Stomach smooth muscle (tissue), 2 donors: ENCODE results near the gene SLC52A3.

Experiments used
- H3K27ac ChIP-seq: one replicate; pipeline ENCODE4 v1.7.0; 2013; ENCODE audit warnings: mild to moderate bottlenecking, low read length, inconsistent platforms
- H3K27me3 ChIP-seq, 2 donors: one replicate each; pipeline ENCODE4 v1.7.0; 2013; ENCODE audit warnings: low read length in 2 of 2; ENCODE audit not compliant: insufficient read depth in 2 of 2, control insufficient read depth in 1 of 2
- H3K36me3 ChIP-seq, 2 donors: one replicate each; pipeline ENCODE4 v1.7.0; 2013; ENCODE audit warnings: low read length in 2 of 2; ENCODE audit not compliant: control insufficient read depth in 2 of 2, insufficient read depth in 2 of 2
- H3K4me1 ChIP-seq: one replicate; pipeline ENCODE4 v1.7.0; 2013; ENCODE audit warnings: low read length; ENCODE audit not compliant: control insufficient read depth, insufficient read depth
- H3K4me3 ChIP-seq, 2 donors: one replicate each; pipeline ENCODE4 v1.7.0; 2013; ENCODE audit warnings: low read length in 2 of 2
- H3K9ac ChIP-seq, 2 donors: one replicate each; pipeline ENCODE4 v1.7.0; 2013; ENCODE audit warnings: low read length in 2 of 2, mild to moderate bottlenecking in 1 of 2
- H3K9me3 ChIP-seq, 2 donors: one replicate each; pipeline ENCODE4 v1.7.0; 2013; ENCODE audit warnings: low read length in 2 of 2; ENCODE audit not compliant: control insufficient read depth in 2 of 2
- donor health status: healthy.
- donor health status: Pancreatic carcinoma.

The SLC52A3 gene

DNA sequence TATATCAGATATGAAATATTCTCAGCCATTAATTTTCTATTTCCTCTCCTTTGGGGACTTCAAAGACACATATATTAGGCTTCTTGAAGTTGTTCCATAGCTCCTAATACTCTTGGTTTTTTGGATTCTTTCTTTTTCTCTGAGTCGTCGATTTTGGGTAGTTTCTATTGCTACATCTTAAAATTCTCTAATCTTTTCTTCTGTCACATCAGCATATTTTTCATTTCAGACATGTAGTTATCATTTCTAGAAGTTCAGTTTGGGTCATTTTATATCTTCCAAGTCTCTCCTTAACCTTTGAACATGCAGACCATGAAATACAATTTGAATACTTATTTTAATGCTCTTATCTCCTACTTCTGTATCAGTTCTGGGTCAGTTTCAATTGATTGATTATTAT is 53.8 kb downstream of the SLC52A3 start:
- peaks cover 19 to 23% of the 10 kb centered on the region in 2 donors for H3K27me3 ChIP-seq
- H3K4me1 ChIP-seq, result no peaks in the 10 kb centered on the region
- peaks cover 4 to 7% of the 10 kb centered on the region in 2 donors for H3K9me3 ChIP-seq
- H3K36me3 ChIP-seq, result no peaks in the 10 kb centered on the region
- no peak overlapping the region for H3K4me3 ChIP-seq
- H3K9ac ChIP-seq, result no peak overlapping the region
- H3K27ac ChIP-seq, result no peak overlapping the region

DNA sequence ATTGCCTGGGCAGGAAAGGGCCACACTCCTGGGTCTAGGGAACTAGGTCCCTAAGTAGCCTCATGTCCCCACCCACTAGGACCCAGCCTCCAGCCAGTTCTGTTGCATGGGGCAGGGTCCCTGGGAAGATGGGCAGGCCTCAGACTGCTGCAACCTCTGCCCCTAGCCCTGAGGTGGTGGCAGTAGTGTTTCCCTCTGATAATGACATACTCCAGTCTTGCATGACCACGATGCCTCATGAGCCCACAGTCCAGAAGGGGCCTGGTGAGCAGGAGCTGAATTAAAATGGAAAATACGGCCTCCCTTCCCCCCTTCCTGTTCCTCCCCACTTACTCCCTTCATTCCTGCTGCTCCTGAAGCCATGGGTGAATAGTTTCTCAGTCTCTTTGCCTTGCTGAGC is 56.7 kb downstream of the SLC52A3 start:
- Histone ChIP-seq H3K9me3 (peaks cover 13 to 14% of the 10 kb centered on the region in 2 donors), H3K27me3 (peaks cover 29% of the 10 kb centered on the region in 2 donors), H3K27ac (no peak overlapping the region), H3K36me3 (no peaks in the 10 kb centered on the region), H3K4me3 (no peak overlapping the region), H3K9ac (no peak overlapping the region), H3K4me1 (no peaks in the 10 kb centered on the region)

DNA sequence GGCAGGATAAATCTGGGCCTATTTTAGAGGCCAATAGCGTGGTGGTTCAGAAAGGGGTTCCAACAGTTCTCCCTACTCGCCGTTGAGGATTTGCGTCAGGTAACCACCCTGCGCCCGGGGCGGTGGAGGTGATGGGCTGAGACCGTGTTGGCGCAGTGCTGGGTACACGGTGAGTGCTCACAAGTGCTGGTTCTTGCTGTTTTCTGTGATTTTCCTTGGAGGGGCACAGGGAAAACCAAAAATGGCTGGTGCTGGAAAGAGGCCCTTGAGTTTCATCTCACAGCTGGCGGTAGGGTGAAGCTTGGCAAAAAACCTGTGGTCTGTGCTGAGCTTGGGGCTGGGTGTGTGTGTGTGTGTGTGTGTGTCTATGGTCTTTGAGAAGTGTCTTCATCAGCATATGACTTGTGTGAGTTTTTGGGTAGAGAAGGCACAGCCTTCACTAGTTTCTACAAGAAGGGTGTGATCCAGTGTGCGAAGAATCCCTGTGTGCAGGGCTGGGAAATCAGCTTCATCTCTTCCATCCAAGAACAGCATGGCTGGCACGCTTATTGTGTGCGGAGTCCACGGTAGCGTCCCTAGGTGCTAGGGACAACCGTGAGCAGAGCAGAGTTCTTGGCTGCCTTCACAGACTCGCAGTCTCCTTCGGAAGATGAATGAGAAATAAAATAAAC is 57.4 kb downstream of the SLC52A3 start:
- Histone ChIP-seq H3K9me3 (peaks cover 13 to 14% of the 10 kb centered on the region in 2 donors), H3K9ac (no peak overlapping the region), H3K27ac (no peak overlapping the region), H3K27me3 (peaks cover 31% of the 10 kb centered on the region in 2 donors), H3K4me1 (no peaks in the 10 kb centered on the region), H3K4me3 (no peak overlapping the region), H3K36me3 (no peaks in the 10 kb centered on the region)
